Loucy (cell line): ENCODE results near the gene IRS1.

ENCODE experiments used
- CTCF ChIP-seq: fragments of 200-600 bp; sonication (generic); conservative IDR thresholded peaks from 2 replicates; pipeline ENCODE4 v1.5.1; 2014; ENCODE audit warnings: mild to moderate bottlenecking, antibody characterized with exemption, low read length
- EZH2phosphoT487 ChIP-seq: fragments of 200-600 bp; IDR thresholded peaks from 2 replicates; pipeline ENCODE4 v1.6.1; 2018; ENCODE audit warnings: antibody characterized with exemption, mild to moderate bottlenecking, moderate library complexity, borderline replicate concordance

GRCh38 chr2:226772389-226773179, 27.0 kb downstream of the IRS1 start:
- TF ChIP-seq CTCF (no peak), EZH2phosphoT487 (no peak)
